Measurements from ENCODE around the gene NOS1AP.

The NOS1AP gene

DNA sequence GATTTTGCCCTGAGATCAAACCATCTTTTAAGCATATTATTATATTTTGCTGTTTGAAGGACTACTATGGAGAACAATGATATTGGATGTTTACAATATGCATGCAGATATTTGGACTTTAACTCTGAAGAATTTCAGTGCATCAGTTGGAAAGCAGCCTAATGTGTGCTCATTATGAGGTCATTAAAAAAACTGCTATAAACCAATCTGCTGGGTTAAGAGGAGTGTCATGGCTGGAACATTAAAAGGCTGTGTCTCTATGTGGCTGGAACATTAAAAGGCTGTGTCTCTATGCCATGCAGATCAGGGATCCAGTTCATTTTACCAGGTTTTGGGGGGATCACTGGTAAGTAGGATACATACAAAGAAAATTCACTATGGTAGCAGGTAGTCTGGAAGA lies 229.5 kb downstream of the NOS1AP start:
- DNase-seq (ENCODE audit: low read depth in 2 of 2), result no peak

DNA sequence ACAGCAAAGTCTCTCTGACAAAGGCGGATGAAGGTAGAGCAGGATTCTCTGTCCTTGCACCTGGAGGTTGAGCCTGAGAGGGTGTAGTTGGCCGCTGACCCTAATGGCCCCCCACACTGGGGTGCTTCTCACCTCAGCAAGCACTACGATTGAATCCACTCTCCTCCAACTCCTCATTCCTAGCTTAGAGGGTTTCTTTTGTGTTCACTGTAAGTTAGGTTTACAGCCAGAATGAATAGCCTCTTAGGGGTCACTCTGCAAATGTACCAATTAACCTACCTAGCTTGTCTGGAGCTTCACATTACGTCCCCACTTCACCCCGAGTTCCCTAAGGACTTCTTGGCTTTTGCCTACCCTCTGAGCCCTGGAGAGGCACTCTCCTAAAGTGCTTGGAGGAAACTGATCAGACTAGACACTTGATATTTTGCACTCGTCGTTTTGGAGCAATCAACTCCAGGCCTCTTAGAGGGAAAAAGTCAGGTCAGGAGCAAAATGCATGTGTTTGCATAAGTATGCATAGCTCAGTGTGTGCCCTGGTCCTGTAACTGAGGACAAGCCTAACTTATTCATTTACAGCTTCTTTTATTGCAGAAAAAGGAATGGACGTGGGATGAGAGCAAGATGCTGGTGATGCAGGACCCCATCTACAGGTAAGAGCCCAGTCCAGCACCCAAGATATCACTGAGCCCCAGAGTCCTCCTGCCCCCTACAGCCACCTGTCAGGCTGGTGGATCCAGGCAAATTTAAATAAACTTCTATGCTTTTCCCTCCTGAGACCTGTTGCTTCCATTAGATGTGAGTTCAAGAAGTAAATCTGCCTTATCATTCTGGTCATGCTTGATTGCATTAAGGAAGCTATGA lies 230.8 kb downstream of the NOS1AP start:
- DNase-seq (ENCODE audit: low read depth in 2 of 2), result no peak

DNA sequence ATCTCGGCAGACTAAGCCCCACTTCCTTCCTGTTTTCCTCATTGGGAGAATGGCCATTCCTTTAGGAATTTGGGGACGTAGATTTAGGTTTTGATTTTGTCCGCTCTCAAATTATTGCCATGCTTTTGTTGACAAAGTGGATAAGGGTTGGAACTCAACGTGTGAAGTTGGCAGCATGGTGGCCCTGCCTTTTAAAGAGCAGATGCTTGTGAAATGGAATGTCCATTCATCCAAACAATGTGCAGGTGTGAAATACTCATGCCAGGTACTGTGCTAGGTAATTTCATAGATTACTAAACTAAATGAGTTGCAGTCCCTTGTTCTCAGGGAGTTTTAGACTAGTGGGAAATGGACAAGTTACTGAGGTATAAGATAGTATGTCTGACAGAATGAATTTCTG lies 232.2 kb downstream of the NOS1AP start:
- DNase-seq (ENCODE audit: low read depth in 2 of 2), result no peak

DNA sequence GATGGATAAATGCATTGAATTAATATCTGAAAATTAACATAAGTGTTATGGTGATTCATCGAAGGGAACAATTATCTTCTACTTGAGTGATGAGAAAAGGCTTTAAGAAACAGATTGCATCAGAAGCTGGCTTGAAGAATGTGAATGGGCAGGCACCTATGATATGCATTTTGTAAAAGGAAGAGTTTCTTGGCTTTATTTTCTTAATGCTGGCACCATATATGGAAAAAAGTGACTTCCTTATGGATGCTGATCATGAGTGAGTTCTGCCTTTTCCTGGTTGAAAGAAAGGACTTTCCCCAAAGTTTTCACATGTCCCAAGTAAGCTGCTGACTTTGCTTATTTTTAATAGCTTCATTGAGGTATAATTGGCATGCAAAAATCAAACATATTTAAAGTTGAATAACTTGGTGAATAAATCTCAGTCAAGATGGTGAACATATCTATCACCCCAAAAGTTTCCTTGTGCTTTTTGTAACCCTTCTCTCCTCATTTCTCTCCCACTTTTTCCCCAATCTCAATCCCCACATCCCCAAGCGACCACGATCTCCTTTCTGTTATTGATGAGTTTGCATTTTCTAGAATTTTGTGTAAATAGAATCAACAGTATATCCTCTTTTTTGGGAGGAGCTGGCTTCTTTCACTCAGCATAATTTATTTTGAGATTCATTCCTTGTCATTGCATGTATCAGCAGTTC lies 233.0 kb downstream of the NOS1AP start:
- no peak for DNase-seq (ENCODE audit: low read depth in 2 of 2)

DNA sequence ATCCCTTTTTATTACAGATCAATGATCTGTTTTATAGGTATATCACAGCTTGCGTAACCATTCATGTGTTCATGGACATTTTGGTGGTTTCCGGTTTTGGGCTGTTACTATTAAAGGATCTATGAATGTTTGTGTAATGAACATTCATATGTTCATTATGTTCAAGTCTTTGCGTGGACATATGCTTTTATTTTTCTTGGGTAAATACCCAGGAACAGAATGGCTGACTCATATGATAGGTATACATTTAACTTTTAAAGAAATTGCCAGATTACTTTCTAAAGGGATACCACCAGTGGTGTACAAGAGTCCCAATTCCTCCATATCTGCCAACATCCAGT lies 233.5 kb downstream of the NOS1AP start:
- no peak for DNase-seq (ENCODE audit: low read depth in 2 of 2)

DNA sequence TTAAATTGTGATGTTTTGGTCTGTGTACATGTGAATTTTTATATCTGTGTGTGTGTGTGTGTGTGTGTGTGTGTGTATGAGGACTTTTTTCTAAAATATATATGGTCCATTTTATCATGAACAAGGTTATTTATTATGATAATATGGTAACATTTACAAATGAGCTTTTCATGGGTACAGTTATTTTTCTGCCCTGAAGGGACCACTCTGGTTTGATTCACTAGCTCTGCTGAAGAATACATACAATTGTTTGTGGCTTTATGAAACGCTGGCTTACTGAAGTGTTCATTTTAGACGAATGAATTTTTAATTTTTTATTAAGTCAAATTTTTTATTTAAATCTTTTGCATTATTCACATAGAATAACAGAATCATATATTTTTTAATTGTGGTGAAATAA lies 235.2 kb downstream of the NOS1AP start:
- DNase-seq (ENCODE audit: low read depth in 2 of 2), result no peak

DNA sequence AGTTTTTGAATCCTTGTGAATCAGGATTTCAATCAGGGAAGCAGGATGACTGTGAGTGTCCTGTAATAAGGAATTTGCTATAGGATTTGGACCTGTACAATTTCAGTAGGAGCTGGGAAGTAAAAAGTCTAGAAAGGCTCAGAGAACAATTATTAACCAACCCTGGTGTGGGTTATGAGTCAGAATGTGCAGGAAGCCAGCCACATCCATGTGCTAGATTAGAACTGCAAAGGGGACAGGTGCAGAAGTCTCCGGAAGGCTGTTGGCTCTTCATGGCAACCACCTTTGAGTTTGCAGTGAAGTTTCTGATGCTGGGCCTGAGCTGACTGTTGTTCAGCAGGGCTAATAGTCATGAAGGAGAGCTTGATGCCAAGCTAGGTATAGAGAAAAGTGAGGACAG lies 236.5 kb downstream of the NOS1AP start:
- DNase-seq (ENCODE audit: low read depth in 2 of 2), result no peak

DNA sequence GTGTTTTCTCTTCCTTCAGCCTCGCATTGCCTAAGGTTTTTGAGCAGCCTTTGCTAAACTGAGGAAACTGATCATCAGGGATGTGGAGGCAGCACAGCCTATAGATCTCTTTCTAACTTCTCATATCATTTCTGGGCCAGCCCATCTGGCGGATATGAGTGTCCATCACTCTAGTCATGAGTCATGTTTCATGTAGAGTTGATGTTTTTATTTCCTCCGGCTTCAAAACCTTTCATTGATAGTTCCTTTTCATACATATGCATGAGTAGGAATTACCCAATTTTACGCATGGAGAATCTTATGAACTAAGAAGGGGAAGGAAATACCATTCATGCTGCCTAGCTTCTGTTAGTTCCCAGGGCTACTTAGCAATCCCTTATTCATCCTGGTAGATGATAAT lies 240.8 kb downstream of the NOS1AP start:
- no peak for DNase-seq (ENCODE audit: low read depth in 2 of 2)

DNA sequence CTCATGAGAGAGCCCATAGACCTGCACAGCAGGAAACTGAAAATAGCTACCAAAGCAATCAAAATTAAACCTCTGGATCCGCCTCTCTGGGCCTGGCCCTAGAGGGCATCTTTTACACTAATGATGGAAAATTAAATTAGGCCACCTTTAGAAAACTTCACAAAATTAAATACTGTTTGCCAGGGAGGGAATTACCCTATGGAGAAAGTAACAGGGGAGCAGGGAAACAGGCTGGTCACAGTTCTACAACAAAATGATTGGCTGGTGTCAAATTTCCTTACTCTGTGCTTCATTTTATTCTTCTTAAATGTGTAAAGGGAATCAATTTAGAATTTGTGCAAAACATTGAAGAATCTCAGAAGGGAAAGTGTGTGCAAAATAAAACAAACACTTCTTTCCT lies 244.7 kb downstream of the NOS1AP start:
- no peak for DNase-seq (ENCODE audit: low read depth in 2 of 2)

DNA sequence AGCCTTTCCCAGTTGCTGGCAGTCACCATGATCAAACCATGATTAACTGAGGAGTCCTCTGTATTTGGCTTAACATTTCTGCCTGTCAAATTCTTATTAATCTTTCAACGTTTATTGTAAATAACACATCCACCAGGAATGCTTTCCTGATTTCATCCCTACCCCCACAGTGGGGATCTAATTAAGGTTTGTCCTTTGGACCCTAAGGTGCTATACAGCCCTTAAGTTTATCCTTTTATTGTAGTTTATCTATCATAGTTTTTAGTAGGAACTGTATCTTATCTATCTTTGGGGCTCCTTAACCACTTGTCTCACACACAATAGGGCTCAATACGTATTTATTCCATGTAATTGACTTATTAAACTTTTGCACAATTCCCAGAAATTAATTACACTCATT lies 246.2 kb downstream of the NOS1AP start:
- DNase-seq (ENCODE audit: low read depth in 2 of 2), result no peak

DNA sequence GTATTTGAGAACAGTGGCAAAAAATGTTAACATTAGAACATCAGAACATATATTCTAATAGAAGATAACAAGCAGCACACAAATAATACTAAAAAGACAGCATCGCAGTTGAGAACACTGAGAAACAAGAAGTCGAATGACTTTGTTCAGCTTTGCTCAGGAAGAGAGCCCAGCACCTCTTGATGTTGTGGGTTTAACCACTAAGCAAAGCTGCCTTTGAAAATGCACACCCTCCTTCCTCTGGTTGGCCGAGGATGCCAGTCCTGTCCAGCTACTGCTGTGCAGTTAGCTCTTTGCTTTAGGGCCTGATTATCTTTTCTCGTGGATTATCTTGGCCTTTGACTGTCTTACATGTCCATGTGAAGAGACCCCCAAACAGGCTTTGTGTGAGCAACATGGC lies 246.7 kb downstream of the NOS1AP start:
- DNase-seq (ENCODE audit: low read depth in 2 of 2), result no peak

DNA sequence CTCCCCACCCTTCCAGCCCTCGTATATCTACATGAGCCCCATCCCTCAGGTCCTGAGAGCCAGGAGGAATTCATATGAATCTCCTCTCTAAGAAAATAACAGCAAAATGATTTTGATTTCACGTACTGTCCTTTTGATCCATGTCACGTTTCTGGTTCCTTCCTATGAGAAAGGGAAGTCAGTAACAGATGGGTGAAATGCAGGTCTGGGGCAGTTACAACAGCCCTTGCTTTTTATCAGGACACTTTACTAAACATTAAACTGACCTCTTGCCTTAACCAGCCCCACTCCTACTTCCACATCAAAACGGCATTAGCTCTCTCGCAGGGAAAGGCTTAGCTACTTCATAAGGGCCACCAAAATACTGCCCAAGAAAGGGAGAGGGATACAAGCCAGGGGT lies 248.1 kb downstream of the NOS1AP start:
- no peak for DNase-seq (ENCODE audit: low read depth in 2 of 2)

DNA sequence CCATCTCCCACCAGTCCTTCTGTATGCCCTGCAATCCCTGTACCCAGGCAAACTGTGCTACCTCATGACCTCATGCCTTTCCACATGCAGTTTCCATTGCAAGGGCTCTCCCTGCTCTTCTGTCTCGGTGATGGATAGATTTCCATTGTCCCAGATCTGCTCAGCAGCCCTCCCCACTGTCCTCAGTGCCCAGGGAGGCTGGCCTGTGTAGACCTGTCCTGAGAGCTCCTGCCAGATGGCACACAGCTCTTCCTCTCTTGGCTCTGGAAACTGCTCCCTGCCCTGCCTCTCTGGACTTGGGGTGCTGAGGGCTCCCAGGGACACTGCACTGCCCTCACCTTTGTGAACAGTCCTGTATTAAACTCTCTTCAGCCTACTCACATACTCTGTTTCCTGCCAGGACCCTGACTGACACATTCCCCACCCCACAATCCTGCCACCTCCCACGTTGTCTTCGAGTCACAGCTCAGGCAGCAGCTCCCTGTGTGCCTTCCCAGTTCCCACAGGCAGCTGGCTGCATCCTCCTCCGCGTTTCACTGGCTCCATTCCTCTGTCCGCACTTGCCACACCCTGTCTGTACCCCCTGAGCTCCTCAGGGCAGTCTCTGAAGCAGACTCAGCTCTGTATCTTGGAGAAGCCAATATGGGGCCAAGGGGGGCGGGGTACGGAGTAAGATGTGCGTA lies 250.1 kb downstream of the NOS1AP start:
- no peak for DNase-seq (ENCODE audit: low read depth in 2 of 2)

DNA sequence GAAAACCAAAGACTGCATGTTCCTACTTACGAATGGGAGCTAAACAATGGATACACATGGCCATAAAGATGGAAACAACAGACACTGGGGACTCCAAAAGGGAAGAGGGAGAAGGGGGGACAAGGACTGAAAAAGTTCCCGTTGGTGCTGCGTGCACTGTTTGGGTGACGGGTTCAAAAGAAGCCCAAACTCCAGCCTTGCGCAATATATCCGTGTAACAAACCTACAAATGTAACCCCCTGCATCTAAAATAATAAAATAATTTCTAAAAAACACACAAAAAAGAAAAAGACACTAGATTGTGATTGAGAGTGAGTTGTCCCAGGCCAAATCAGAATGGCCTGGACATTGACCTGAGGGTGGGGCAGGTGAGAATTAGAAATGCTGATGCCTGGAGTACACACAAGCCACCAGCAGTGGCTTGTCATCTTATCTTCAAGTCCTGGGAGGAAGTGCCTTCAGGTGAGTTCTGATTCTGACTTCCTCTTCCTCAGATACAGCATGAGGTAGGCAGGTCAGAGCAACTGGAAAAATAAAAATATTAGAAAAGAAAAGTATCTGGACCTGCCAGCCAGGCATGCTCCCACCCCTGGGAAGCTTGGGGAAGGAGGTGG lies 252.4 kb downstream of the NOS1AP start:
- no peak for DNase-seq (ENCODE audit: low read depth in 2 of 2)

DNA sequence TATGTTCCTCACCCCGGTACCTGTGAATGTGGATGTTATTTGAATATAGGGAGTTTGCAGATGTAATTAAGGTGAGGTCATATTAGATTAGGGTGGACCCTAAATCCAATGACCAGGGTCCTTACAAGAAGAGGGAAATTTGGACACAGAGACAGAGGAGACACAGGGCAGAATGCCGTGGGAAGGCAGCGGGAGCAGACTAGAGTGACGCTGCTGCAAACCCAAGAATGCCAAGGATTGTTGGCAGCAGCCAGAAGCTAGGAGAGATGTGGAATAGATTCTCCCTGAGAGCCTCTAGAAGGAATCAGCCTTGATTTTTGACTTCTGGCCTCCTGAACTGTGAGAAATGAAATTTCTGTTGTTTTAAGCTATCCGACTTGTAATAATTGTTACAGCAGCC lies 253.5 kb downstream of the NOS1AP start:
- no peak for DNase-seq (ENCODE audit: low read depth in 2 of 2)

DNA sequence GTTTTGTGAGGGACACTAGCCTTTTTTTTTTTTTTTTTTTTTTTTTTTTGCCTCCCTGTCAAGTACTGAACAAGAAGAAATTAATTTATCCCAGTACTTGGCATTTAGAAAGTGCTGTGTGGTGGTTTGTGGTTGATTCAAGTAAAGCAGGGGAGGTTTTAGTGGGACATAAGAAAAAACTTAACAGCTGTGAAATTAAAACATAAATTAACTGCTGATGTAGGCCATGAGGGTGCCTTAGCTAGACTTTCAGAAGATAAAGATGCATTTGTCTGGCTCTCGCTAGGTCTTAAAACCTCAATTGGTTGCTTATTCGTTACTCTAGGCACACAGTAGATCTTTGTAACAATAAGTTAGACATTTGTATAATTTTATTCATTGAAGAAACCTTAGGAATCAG lies 254.9 kb downstream of the NOS1AP start:
- no peak for DNase-seq (ENCODE audit: low read depth in 2 of 2)

DNA sequence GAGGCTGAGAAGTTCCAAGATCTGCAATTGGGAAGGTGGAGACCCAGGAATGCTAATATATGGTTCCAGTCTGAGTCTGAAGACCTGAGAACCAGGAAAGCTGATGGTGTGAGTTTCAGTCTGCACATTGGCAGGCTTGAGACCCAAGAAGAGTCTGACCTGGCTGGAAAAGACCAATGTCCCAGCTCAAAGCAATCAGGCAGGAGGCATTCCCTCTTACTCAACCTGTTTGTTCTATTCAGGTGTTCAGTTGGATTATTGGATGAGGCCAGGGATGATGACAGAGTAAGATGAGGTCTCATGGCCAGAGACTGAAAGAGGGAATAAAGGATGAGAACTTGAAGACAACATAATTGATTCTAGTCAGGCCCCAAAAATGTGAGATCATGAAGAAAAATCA lies 257.1 kb downstream of the NOS1AP start:
- DNase-seq (ENCODE audit: low read depth in 2 of 2), result no peak

DNA sequence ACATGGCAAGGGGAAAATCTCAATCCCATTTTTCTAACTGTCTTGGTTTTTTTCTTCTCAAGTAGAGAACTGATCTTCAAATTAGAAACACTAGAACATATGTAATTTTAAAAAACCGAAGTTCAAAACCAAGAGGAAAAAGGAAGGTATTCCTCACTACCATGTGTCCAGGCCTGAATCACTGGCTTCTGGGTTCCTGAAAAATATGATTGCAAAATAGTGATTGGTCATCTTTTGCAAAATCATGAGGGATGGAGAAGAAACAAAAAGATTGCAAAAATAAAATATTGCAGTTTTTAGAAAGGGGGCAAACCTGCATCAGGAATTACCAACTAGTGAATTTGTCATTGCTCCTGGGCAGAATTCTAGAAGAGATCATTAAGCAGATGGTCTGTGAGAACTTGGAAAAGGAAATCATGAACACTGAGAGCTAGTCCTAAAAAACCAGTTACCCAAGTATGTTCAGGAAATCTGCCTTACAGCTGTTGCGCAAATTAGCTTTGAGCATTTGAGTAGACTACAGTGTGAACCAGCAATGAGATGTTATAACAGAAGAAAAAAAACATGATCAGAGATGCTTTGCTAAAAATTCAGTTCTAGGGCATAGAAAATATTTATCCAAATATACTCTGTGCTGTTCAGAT lies 257.8 kb downstream of the NOS1AP start:
- DNase-seq (ENCODE audit: low read depth in 2 of 2), result no peak

DNA sequence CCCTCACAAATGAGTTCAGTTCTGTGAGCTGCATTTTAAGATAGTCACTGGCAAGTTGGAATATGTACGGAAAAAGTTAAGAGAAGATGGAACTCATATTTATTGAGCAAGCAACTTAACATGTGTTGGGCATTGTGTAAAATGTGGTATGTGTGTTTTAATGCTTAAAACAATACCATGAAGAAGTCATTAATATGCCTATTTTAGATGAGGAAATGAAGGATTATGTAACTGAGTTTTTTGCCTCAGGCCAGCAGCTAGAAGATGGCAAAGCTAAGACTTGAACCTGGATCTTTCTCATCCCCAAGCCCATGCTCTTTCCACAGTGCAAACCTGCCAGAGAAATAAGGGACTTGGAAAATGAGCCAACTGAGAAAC lies 258.3 kb downstream of the NOS1AP start:
- DNase-seq (ENCODE audit: low read depth in 2 of 2), result no peak

DNA sequence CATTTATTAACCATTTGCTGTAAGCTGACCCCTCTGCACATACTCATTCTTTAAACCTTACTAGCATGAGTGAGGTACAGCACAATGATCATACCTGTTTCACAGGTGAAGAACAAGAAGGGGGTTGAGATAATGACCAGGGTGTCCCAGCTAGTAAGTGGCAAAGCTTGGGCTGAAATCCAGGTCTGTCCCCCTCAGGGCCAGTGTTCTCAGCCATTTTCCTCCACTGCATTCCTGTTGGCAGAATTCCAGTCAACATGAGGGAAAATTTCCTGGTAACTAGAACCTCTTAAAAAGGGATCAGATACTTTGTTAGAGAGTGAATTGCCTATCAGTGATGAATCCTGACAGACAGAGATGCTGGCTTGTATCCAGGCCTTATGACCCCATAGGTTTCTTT lies 259.0 kb downstream of the NOS1AP start:
- no peak for DNase-seq (ENCODE audit: low read depth in 2 of 2)

DNA sequence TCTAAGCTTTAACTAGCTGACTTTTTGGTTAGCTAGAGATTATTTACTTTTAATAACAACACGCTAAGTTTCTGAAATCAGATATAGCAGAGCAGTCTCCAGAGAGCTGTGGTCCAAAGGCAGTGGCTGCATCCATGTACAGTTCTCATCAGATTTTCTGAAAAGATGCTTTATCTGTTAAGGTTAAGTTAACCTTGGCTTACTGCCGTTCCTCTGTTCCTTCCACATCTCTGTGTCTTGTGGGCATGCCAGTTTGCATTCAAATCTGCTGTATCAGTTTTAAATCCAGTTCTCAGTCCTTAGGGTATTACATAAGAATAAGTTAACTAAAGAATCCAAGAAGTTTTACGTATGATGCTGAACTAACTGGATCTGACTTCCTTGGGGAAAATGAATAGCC lies 260.3 kb downstream of the NOS1AP start:
- no peak for DNase-seq (ENCODE audit: low read depth in 2 of 2)

DNA sequence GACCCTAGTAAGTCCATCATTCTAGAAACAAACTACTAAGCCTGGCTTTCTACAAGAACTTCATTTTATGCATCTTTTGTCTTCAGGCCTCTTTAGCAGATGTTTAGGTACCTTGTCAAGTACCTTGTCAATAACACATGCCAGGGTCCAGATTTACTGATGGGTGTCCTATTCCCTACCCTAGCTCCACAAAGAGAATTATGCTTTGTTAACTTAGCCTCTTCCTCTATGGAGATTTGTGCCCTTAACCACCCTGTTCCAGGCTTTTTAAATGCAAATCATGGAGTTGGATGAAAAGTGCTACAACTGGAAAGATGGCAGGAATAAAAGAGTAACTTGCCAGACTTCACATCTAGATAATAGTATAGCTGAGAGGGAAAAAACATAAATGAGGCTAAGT lies 264.5 kb downstream of the NOS1AP start:
- no peak for DNase-seq (ENCODE audit: low read depth in 2 of 2)
